GM13977 (cell line): ENCODE results near the gene KCNIP2.

Experiments
- DNase-seq: peaks from one replicate; pipeline ENCODE4 v3.0.0; 2012; ENCODE audit warnings: low spot score
- in situ Hi-C: fragments of 300-500 bp; cut with MboI; formaldehyde crosslinking; loops from one replicate; pipeline ENCODE4 v1.12.0; 2022; ENCODE audit warnings: low sequenced_read_pairs, low pct_unique_long_range_greater_than_20kb, mixed read lengths, inconsistent platforms; ENCODE audit not compliant: unreplicated experiment
- TF ChIP-seq, protein P1 (sequence below): IDR thresholded peaks from 2 replicates; pipeline ENCODE4 v1.5.1; 2012; ENCODE audit warnings: mild to moderate bottlenecking, control low read depth; ENCODE audit not compliant: insufficient read depth; ENCODE audit errors: extremely low read depth, missing control alignments

The KCNIP2 gene

DNA sequence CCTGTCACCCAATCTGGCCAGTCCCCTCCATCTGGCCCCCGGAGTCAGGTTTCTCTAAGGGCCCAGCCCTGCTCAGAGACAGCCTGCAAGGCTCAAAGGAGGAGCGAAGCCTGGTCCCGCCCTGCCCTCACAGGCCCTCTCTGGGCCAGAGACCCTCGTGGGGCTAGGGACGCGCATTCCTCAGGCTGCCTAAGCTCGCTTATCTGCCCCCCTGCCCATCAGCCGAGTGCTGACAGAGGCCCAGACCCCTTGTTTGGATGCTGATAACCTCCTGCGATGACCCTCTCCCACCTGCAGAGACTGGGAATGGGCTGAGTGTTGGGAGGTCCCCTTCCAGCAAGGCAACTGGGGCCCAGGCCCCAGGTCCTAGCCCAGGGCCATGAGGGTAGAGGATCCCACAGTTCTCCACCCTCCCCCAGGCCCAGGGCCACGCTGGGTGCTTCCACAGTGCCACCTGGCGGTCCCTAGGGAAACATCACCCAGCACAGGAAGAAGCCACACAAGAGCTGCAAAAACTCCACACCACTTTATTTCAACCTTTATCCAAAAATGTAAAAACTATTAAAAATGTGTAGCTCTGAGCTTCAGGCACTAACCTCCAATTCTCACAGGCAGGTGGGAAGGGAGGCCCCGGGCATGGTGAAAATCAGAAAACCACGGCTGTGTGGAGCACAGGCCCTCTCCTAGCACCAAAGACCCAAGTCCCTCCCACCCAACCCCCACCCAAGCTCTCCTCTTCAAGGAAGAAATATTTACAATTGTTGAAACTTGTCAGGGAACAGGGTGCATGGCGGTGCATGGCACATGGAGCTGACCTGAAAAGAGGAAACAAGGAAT, 62.6 kb downstream of the KCNIP2 start:
- in situ Hi-C loops = loop anchor here (5.0 kb wide), 1 partner anchor 179 kb away; no protein-coding TSS in a partner anchor
- peak; percentile 90 for DNase-seq
- TF ChIP-seq, protein P1, sequence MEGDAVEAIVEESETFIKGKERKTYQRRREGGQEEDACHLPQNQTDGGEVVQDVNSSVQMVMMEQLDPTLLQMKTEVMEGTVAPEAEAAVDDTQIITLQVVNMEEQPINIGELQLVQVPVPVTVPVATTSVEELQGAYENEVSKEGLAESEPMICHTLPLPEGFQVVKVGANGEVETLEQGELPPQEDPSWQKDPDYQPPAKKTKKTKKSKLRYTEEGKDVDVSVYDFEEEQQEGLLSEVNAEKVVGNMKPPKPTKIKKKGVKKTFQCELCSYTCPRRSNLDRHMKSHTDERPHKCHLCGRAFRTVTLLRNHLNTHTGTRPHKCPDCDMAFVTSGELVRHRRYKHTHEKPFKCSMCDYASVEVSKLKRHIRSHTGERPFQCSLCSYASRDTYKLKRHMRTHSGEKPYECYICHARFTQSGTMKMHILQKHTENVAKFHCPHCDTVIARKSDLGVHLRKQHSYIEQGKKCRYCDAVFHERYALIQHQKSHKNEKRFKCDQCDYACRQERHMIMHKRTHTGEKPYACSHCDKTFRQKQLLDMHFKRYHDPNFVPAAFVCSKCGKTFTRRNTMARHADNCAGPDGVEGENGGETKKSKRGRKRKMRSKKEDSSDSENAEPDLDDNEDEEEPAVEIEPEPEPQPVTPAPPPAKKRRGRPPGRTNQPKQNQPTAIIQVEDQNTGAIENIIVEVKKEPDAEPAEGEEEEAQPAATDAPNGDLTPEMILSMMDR = peak; percentile 95

DNA sequence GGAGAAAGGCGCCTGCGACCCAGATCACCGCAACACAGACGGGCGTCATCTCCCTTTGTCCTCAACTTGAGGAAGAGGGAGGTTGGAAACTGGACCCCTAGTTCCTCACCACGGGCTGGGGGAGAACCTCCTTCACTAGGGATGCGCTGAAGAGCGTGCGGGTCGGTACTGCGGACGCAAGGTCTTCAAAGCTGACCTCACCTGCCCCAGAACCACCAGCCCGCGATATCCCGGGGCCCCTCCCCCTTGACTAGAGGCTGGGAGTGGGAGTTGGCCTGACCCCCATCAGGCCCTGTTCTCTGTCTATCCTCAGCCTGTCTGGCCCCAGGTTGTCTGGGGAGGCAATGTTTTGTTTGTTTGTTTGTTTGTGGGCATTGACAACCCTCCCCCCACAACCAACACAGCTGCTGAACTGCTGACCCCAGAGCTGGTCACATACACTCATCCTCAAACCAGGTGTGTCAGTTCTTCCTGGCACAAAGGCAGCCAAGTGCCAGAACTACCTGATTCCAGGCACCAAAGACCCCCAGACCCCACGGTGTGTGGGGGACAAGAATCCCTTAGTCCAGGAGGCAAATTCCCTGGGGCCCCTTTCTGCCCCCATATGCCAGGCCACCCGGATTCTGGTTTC, 63.3 kb downstream of the KCNIP2 start:
- TF ChIP-seq, protein P1 = no peak
- DNase-seq = peak; percentile 33
- in situ Hi-C loops = loop anchor here (5.0 kb wide), 1 partner anchor 178 kb away; no protein-coding TSS in a partner anchor

DNA sequence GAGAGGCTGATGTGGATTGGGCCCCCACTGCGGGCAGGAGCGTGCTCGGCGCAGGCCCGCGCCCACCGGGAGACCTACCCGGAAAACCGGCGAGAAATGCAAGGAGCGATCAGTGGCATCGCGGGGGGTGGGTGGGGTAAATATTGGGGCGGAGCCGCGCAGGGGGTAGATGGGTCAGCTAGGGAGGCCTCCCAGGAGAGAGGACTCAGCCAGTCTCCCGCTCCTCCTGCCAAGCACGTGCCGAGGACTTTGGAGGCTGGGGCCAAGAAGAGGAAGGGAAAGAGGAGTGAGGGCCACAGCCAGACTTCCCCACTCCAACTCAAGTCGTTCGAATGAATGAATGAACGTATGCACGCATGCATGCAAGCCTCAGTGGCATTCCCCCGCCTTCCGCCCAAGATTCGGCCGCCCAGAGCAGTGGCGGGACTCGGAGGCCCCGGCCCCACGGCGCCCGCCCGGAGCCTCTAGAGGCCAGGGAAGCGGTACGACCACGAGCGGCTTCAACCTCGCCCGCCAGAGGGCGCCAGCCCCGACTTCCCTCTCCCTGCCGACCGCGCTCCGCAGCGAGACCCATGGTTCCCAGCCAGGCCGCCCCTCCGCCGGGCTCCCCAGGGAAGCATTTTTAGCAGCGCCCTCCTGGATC, 63.9 kb downstream of the KCNIP2 start:
- in situ Hi-C loops = loop anchor here (5.0 kb wide), 1 partner anchor 177 kb away; no protein-coding TSS in a partner anchor

DNA sequence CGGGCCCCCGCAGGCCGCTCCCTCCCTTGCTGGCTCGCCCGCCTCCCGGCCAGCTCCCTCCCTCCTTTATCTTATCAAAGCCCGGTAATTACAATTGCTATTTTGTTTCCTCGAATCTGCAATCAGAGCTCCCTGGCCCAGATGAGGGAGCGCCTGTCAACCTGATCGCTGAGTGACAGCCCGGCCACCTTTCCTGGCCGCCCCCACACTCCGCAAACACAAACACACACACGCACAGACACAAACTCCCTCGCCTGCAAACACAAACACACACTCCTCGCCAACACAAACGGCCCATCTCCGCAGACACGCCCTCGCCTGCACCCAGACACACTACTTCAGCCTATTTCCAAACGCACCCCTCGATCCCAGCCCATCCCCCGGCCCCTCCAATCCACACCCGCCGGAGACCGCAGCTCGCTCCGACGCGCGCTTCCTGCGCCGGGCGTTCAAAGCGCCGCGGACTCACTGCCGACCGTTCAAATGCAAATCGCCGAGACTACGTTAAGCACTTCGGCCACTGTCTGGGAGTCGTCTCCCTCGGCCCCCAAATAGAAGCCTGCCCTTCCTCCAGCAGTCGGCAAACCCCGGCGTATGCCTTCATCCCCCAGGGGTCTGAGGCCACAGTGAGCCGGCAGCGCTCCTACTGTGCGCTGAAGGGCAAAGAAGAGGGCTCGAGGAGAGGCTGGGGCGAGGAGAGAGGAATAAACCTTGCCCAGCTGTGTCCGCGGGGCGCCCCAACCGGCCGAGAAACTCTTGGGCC, 64.6 kb downstream of the KCNIP2 start:
- TF ChIP-seq, protein P1 = no peak
- DNase-seq = peak; percentile 74
- in situ Hi-C loops = no loop called here

More for the DNA sequence above, 63.9 kb downstream of the KCNIP2 start:
- peak; percentile 91 for DNase-seq
- TF ChIP-seq, protein P1 = peak; percentile 95

DNA sequence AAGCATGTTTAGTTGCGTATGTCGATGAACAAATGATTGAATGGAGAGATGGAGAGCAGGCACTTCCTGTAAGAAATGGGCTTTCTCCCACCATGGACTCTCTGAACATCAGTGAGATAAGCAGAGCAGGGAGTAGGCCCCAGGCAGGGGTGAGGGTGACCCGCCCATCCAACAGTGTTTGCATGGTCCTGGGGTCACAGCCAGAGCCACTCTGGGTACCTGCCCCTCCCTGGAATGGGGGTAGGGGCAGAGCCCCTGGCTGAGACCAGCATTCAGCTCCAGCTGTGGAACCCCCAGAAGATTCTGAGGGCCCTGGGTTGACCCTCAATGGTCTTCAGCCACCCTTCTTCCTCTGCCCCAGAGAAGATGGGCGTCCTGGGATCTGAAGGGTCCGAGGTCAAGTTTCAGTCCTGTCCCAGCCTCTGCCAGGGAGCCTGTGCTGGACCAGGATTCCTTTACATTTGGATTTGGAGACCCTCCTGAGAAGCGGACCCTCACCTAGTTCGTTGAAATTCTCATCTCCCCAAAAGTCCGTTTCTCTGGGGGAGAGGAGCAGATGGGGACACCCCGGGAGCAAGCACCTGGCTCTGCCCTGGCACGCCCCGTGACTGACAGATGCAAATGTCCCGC, 65.3 kb downstream of the KCNIP2 start:
- in situ Hi-C loops = no loop called here
- TF ChIP-seq, protein P1 = no peak
- no peak for DNase-seq
